HG03196 (cell line): ENCODE data around the gene SDHAF2.
"Not testable (repeated sequence)": the region's sequence is repeated elsewhere in the genome, so short reads cannot be mapped to it uniquely, and the experiment has no call there.

Source experiments
- ATAC-seq: cut with Tn5 transposase; IDR thresholded peaks from one replicate; pipeline ENCODE4 v1.9.1; 2021; ENCODE audit not compliant: unreplicated experiment

The SDHAF2 gene

GRCh38 chr11:61429691-61430582 lies at the start of gene SDHAF2, which contains the start of gene CPSF7:
SDHAF2 (plus strand) TSS chr11:61430124; CDS start chr11:61430147, 23 bp downstream.
CPSF7 (minus strand) TSS chr11:61429975; CDS start chr11:61429235, 740 bp downstream.
- ATAC-seq, result peak; percentile 92

- no peak for ATAC-seq
Observed at GRCh38 chr11:61380884-61381283, 49.0 kb upstream of the SDHAF2 start.

GRCh38 chr11:61383859-61384258 lies 46.1 kb upstream of the SDHAF2 start:
- ATAC-seq, result not testable (repeated sequence)

- ATAC-seq, result no peak
Observed at GRCh38 chr11:61384271-61385242, 45.4 kb upstream of the SDHAF2 start.

GRCh38 chr11:61390161-61390560 lies 39.8 kb upstream of the SDHAF2 start:
- ATAC-seq, result no peak

- ATAC-seq, result no peak
Observed at GRCh38 chr11:61392981-61393595, 36.8 kb upstream of the SDHAF2 start.

- no peak for ATAC-seq
Observed at GRCh38 chr11:61401173-61401572, 28.8 kb upstream of the SDHAF2 start.

GRCh38 chr11:61401573-61401972 lies 28.4 kb upstream of the SDHAF2 start:
- no peak for ATAC-seq

GRCh38 chr11:61403658-61404057 lies 26.3 kb upstream of the SDHAF2 start:
- no peak for ATAC-seq

- no peak for ATAC-seq
Observed at GRCh38 chr11:61404103-61404502, 25.8 kb upstream of the SDHAF2 start.

GRCh38 chr11:61404641-61405040 lies 25.3 kb upstream of the SDHAF2 start:
- no peak for ATAC-seq

GRCh38 chr11:61406067-61406466 lies 23.9 kb upstream of the SDHAF2 start:
- no peak for ATAC-seq

GRCh38 chr11:61406991-61407728 lies 22.8 kb upstream of the SDHAF2 start:
- no peak for ATAC-seq

- ATAC-seq, result no peak
Observed at GRCh38 chr11:61411589-61411988, 18.3 kb upstream of the SDHAF2 start.

- no peak for ATAC-seq
Observed at GRCh38 chr11:61413496-61413895, 16.4 kb upstream of the SDHAF2 start.

- no peak for ATAC-seq
Observed at GRCh38 chr11:61414547-61414946, 15.4 kb upstream of the SDHAF2 start.

GRCh38 chr11:61415381-61415780 lies 14.5 kb upstream of the SDHAF2 start:
- no peak for ATAC-seq

- ATAC-seq, result no peak
Observed at GRCh38 chr11:61416941-61417340, 13.0 kb upstream of the SDHAF2 start.

GRCh38 chr11:61417670-61418069 lies 12.3 kb upstream of the SDHAF2 start:
- ATAC-seq, result no peak

- ATAC-seq, result no peak
Observed at GRCh38 chr11:61418136-61418535, 11.8 kb upstream of the SDHAF2 start.
